ENCODE measurements around the gene PMPCA. TPM values are rescaled to one million over a fixed set of nuclear protein-coding genes. Genes with fewer than 3 reads are reported as not detected.

PMPCA gene
- polyA plus RNA-seq, 1 of the 3 experiments (the other 2 are of a cell fraction): 125 TPM

DNA sequence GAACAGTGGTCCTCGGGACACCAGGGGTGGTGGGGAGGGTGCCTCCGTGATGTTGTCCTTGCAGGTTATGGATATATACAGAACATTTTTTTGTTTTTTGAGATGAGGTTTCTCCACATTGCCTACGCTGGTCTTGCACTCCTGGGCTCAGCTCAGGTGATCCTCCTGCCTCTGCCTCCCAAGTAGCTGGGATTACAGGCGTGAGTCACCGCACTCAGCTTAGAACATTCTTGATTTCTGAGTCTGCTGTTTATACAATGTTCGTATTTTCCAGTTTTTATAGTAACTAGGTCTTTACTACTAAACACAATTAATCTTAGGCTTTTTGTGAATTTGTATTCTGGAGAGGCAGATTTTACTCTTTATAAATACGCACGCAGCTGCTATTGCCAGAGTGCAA, 6.0 kb downstream of the PMPCA start:
- H3K36me3 ChIP-seq (replicated peaks in 1 of 2; ENCODE audit: control insufficient read depth in 1 of 2, insufficient read depth in 2 of 2, low read length in 1 of 2): peaks cover 47 to 73% of the 10 kb centered on the region in 2 experiments
- POLR2A ChIA-PET: interaction anchor here (0.7 kb wide), 1 partner anchor 18 kb away, joined by 3 read pairs; no protein-coding TSS in a partner anchor

DNA sequence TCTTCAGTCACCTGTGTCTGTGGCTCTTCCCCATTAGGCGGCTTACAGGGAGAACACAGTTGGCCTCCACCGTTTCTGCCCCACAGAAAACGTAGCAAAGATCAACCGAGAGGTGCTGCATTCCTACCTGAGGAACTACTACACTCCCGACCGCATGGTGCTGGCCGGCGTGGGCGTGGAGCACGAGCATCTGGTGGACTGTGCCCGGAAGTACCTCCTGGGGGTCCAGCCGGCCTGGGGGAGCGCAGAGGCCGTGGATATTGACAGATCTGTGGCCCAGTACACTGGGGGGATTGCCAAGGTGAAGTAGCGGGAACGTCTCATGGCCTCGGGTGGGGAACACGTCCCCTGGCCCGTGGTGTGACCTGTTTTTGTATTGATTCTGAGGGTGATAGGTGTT, 6.5 kb downstream of the PMPCA start:
- H3K36me3 ChIP-seq (replicated peaks in 1 of 2; ENCODE audit: control insufficient read depth in 1 of 2, insufficient read depth in 2 of 2, low read length in 1 of 2): peaks cover 47 to 75% of the 10 kb centered on the region in 2 experiments
- ChIA-PET CTCF (interaction anchor here (0.9 kb wide), 1 partner anchor 16 kb away, joined by 3 read pairs; the partner anchor contains the start of gene SNAPC4), POLR2A (no interaction called here)
- H3K9me3 ChIP-seq: no peaks in the 10 kb centered on the region
- H3F3A ChIP-seq (replicated peaks; ENCODE audit: insufficient read depth): no peaks in the 10 kb centered on the region
- WGBS (ENCODE audit: low lambda C conversion rate): 93% methylated on average over 17 of the region's 19 CpGs
- H2AFZ ChIP-seq (ENCODE audit: low read depth): no peak overlapping the region
- H3K4me3 ChIP-seq (ENCODE audit: low read depth in 2 of 2, low read length in 1 of 2): no peak overlapping the region
- no peak for DNase-seq
- peaks cover 33% of the 10 kb centered on the region for H3K79me2 ChIP-seq (ENCODE audit: insufficient read depth)
- TF ChIP-seq RFX5 (IDR thresholded peaks at IDR 0.05; ENCODE audit: low read length) (no peak), FOXJ3 (CRISPR knock-in tag; IDR thresholded peaks at IDR 0.05) (no peak), TEAD4 (IDR thresholded peaks at IDR 0.05; ENCODE audit: borderline replicate concordance, insufficient read depth) (no peak), GATA2 (CRISPR knock-in tag; IDR thresholded peaks at IDR 0.05) (no peak), EP300 (IDR thresholded peaks at IDR 0.05; ENCODE audit: borderline replicate concordance in 1 of 2, low read depth in 1 of 2, low read length in 1 of 2) (no peak), MXI1 (IDR thresholded peaks at IDR 0.05; ENCODE audit: low read depth, low read length) (no peak), SIN3A (IDR thresholded peaks at IDR 0.05; ENCODE audit: borderline replicate concordance, low read depth, low read length) (no peak), TCF12 (IDR thresholded peaks at IDR 0.05) (no peak), MEF2A (IDR thresholded peaks at IDR 0.05; ENCODE audit: borderline replicate concordance, low read depth) (no peak)
- TF ChIP-seq, protein P1, sequence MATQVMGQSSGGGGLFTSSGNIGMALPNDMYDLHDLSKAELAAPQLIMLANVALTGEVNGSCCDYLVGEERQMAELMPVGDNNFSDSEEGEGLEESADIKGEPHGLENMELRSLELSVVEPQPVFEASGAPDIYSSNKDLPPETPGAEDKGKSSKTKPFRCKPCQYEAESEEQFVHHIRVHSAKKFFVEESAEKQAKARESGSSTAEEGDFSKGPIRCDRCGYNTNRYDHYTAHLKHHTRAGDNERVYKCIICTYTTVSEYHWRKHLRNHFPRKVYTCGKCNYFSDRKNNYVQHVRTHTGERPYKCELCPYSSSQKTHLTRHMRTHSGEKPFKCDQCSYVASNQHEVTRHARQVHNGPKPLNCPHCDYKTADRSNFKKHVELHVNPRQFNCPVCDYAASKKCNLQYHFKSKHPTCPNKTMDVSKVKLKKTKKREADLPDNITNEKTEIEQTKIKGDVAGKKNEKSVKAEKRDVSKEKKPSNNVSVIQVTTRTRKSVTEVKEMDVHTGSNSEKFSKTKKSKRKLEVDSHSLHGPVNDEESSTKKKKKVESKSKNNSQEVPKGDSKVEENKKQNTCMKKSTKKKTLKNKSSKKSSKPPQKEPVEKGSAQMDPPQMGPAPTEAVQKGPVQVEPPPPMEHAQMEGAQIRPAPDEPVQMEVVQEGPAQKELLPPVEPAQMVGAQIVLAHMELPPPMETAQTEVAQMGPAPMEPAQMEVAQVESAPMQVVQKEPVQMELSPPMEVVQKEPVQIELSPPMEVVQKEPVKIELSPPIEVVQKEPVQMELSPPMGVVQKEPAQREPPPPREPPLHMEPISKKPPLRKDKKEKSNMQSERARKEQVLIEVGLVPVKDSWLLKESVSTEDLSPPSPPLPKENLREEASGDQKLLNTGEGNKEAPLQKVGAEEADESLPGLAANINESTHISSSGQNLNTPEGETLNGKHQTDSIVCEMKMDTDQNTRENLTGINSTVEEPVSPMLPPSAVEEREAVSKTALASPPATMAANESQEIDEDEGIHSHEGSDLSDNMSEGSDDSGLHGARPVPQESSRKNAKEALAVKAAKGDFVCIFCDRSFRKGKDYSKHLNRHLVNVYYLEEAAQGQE (IDR thresholded peaks at IDR 0.05; ENCODE audit: low read depth, low read length): no peak
- TF ChIP-seq, protein P2, sequence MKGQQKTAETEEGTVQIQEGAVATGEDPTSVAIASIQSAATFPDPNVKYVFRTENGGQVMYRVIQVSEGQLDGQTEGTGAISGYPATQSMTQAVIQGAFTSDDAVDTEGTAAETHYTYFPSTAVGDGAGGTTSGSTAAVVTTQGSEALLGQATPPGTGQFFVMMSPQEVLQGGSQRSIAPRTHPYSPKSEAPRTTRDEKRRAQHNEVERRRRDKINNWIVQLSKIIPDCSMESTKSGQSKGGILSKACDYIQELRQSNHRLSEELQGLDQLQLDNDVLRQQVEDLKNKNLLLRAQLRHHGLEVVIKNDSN (IDR thresholded peaks at IDR 0.05; ENCODE audit: borderline replicate concordance, low read depth): no peak
- TF ChIP-seq, protein P3, sequence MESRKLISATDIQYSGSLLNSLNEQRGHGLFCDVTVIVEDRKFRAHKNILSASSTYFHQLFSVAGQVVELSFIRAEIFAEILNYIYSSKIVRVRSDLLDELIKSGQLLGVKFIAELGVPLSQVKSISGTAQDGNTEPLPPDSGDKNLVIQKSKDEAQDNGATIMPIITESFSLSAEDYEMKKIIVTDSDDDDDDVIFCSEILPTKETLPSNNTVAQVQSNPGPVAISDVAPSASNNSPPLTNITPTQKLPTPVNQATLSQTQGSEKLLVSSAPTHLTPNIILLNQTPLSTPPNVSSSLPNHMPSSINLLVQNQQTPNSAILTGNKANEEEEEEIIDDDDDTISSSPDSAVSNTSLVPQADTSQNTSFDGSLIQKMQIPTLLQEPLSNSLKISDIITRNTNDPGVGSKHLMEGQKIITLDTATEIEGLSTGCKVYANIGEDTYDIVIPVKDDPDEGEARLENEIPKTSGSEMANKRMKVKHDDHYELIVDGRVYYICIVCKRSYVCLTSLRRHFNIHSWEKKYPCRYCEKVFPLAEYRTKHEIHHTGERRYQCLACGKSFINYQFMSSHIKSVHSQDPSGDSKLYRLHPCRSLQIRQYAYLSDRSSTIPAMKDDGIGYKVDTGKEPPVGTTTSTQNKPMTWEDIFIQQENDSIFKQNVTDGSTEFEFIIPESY (IDR thresholded peaks at IDR 0.05; ENCODE audit: borderline replicate concordance, low read depth): no peak
- TF ChIP-seq, protein P4, sequence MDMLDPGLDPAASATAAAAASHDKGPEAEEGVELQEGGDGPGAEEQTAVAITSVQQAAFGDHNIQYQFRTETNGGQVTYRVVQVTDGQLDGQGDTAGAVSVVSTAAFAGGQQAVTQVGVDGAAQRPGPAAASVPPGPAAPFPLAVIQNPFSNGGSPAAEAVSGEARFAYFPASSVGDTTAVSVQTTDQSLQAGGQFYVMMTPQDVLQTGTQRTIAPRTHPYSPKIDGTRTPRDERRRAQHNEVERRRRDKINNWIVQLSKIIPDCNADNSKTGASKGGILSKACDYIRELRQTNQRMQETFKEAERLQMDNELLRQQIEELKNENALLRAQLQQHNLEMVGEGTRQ (IDR thresholded peaks at IDR 0.05; ENCODE audit: borderline replicate concordance, low read depth, low read length): no peak
- H3K27me3 ChIP-seq (ENCODE audit: insufficient read depth): no peaks in the 10 kb centered on the region
- peaks cover 0 to 3% of the 10 kb centered on the region in 2 experiments; a peak in 2 of 4 replicates for H3K4me1 ChIP-seq (ENCODE audit: control insufficient read depth in 1 of 2, insufficient read depth in 2 of 2, low read depth in 1 of 2, low read length in 1 of 2)
- no peak overlapping the region for H3K4me2 ChIP-seq
- H3K27ac ChIP-seq (ENCODE audit: low read depth in 2 of 2, low read length in 1 of 2): no peak overlapping the region
- no peaks in the 10 kb centered on the region for H3K9me2 ChIP-seq
- H3K9ac ChIP-seq: no peak overlapping the region
- H4K20me1 ChIP-seq (ENCODE audit: insufficient read depth): peaks cover 2% of the 10 kb centered on the region

More for the DNA sequence above, 6.0 kb downstream of the PMPCA start:
- Histone ChIP-seq H3K79me2 (ENCODE audit: insufficient read depth) (peaks cover 38% of the 10 kb centered on the region), H3K4me1 (ENCODE audit: control insufficient read depth in 1 of 2, insufficient read depth in 2 of 2, low read depth in 1 of 2, low read length in 1 of 2) (peaks cover 5 to 8% of the 10 kb centered on the region in 2 experiments; a peak in 3 of 4 replicates), H3K4me3 (ENCODE audit: low read depth in 2 of 2, low read length in 1 of 2) (no peak overlapping the region), H3F3A (replicated peaks; ENCODE audit: insufficient read depth) (no peaks in the 10 kb centered on the region), H3K9ac (no peak overlapping the region), H3K9me2 (no peaks in the 10 kb centered on the region), H2AFZ (ENCODE audit: low read depth) (no peak overlapping the region), H3K27ac (ENCODE audit: low read depth in 2 of 2, low read length in 1 of 2) (no peak overlapping the region), H3K27me3 (ENCODE audit: insufficient read depth) (no peaks in the 10 kb centered on the region), H3K9me3 (no peaks in the 10 kb centered on the region), H4K20me1 (ENCODE audit: insufficient read depth) (peaks cover 7% of the 10 kb centered on the region), H3K4me2 (no peak overlapping the region)
- CTCF ChIA-PET: interaction anchor here (0.9 kb wide), 1 partner anchor 16 kb away, joined by 3 read pairs; the partner anchor contains the start of gene SNAPC4
- TF ChIP-seq SMC3 (IDR thresholded peaks at IDR 0.05; ENCODE audit: low read depth, low read length) (no peak), MXI1 (IDR thresholded peaks at IDR 0.05; ENCODE audit: low read depth, low read length) (no peak)
- TF ChIP-seq, protein P5, sequence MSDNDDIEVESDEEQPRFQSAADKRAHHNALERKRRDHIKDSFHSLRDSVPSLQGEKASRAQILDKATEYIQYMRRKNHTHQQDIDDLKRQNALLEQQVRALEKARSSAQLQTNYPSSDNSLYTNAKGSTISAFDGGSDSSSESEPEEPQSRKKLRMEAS (IDR thresholded peaks at IDR 0.05; ENCODE audit: low read depth): no peak
- 93% methylated on average over 8 of the region's 8 CpGs for WGBS (ENCODE audit: low lambda C conversion rate)
- no peak for DNase-seq

All from SK-N-SH (cell line).